ENCODE results near the gene ANAPC7.
"Not testable (repeated sequence)": the region's sequence is repeated elsewhere in the genome, so short reads cannot be mapped to it uniquely, and the experiment has no call there.

ANAPC7 gene

GRCh38 chr12:110403146-110403975 lies at the start of gene ANAPC7:
TSS of gene ANAPC7 (minus strand) at chr12:110403708. CDS start at chr12:110403627, 81 bp downstream.
- no peak for TF ChIP-seq CTCF (conservative IDR thresholded peaks at IDR 0.05)
- no peak for TF ChIP-seq ZFX (IDR thresholded peaks at IDR 0.05)
- peak within 1 kb of the TSS; percentile 90 for H3K27ac ChIP-seq

- H3K27ac ChIP-seq = no peak overlapping the region
- TF ChIP-seq ZFX (IDR thresholded peaks at IDR 0.05) = no peak
Observed at GRCh38 chr12:110451263-110451662, 47.8 kb upstream of the ANAPC7 start.

- TF ChIP-seq ZFX (IDR thresholded peaks at IDR 0.05) = peak; percentile 47; the same call in 1 of the 2 replicates
- peak; percentile 88 for TF ChIP-seq CTCF (conservative IDR thresholded peaks at IDR 0.05)
- peak within 1 kb of the TSS; percentile 83 for H3K27ac ChIP-seq
Observed at GRCh38 chr12:110449799-110450497, 46.4 kb upstream of the ANAPC7 start, which contains the start of gene ARPC3. TSS of gene ARPC3 (minus strand) at chr12:110450337. CDS start at chr12:110450260, 77 bp downstream.

- TF ChIP-seq ZFX (IDR thresholded peaks at IDR 0.05) (no peak), CTCF (conservative IDR thresholded peaks at IDR 0.05) (no peak)
- H3K27ac ChIP-seq = no peak overlapping the region
Observed at GRCh38 chr12:110444455-110444854, 40.9 kb upstream of the ANAPC7 start.

- TF ChIP-seq ZFX (IDR thresholded peaks at IDR 0.05) = no peak
- no peak for TF ChIP-seq CTCF (conservative IDR thresholded peaks at IDR 0.05)
Observed at GRCh38 chr12:110436231-110436630, 32.7 kb upstream of the ANAPC7 start.

GRCh38 chr12:110431957-110432587 lies 28.6 kb upstream of the ANAPC7 start:
- TF ChIP-seq CTCF (conservative IDR thresholded peaks at IDR 0.05) = no peak
- no peak overlapping the region for H3K27ac ChIP-seq

More at GRCh38 chr12:110436231-110436630, 32.7 kb upstream of the ANAPC7 start:
- no peak overlapping the region for H3K27ac ChIP-seq

- H3K27ac ChIP-seq = not testable (repeated sequence)
Observed at GRCh38 chr12:110429676-110430075, 26.2 kb upstream of the ANAPC7 start.

- TF ChIP-seq CTCF (conservative IDR thresholded peaks at IDR 0.05) (no peak), ZFX (IDR thresholded peaks at IDR 0.05) (no peak)
- no peak overlapping the region for H3K27ac ChIP-seq
Observed at GRCh38 chr12:110426406-110426805, 22.9 kb upstream of the ANAPC7 start.
